HepG2 (cell line): Measurements from ENCODE around the gene ELP4. TPM values are rescaled to one million over a fixed set of nuclear protein-coding genes. Genes with fewer than 3 reads are reported as not detected.

ENCODE experiments used
- BCL6 ChIP-seq: IDR thresholded peaks from 2 replicates; pipeline ENCODE4 v1.6.1; 2016; ENCODE audit warnings: missing genetic modification reagents, missing compliant biosample characterization
- DMAP1 ChIP-seq: IDR thresholded peaks from 2 replicates; pipeline ENCODE4 v1.6.1; 2016
- GATA4 ChIP-seq: sonication (generic); IDR thresholded peaks from 2 replicates; pipeline ENCODE4 v1.6.1; 2016; ENCODE audit warnings: antibody characterized with exemption, low read depth, borderline replicate concordance
- HNRNPL ChIP-seq: fragments of 200-400 bp; formaldehyde crosslinking; IDR thresholded peaks from 2 replicates; pipeline ENCODE4 v1.6.1; 2017; ENCODE audit warnings: mild to moderate bottlenecking, low read depth, low read length
- KMT2A ChIP-seq: sonication (generic); formaldehyde crosslinking; IDR thresholded peaks from 2 replicates; pipeline ENCODE4 v1.4.0; 2020; ENCODE audit warnings: missing genetic modification reagents
- MEIS1 ChIP-seq: sonication (generic); formaldehyde crosslinking; IDR thresholded peaks from 2 replicates; pipeline ENCODE4 v1.9.0; 2021; ENCODE audit warnings: mild to moderate bottlenecking, missing genetic modification reagents, moderate library complexity, borderline replicate concordance
- MTF2 ChIP-seq: sonication (generic); formaldehyde crosslinking; IDR thresholded peaks from 2 replicates; pipeline ENCODE4 v1.5.0; 2020; ENCODE audit warnings: missing genetic modification reagents, borderline replicate concordance
- POLR2AphosphoS5 ChIP-seq: IDR thresholded peaks from 2 replicates; pipeline ENCODE4 v1.6.1; 2012; ENCODE audit warnings: low read depth, low read length
- RFX5 ChIP-seq: IDR thresholded peaks from 2 replicates; pipeline ENCODE4 v1.6.1; 2011; ENCODE audit warnings: low read depth, low read length, improper control_type of control experiment
- RNF2 ChIP-seq: fragments of 450-650 bp; conservative IDR thresholded peaks from 2 replicates; pipeline ENCODE4 v1.6.1; 2016; ENCODE audit warnings: low read depth
- TCF7L2 ChIP-seq: IDR thresholded peaks from 2 replicates; pipeline ENCODE4 v1.6.1; 2011; ENCODE audit warnings: mild to moderate bottlenecking, low read depth, low read length, moderate library complexity
- ZEB1 ChIP-seq: IDR thresholded peaks from 2 replicates; pipeline ENCODE4 v1.6.1; 2012; ENCODE audit warnings: mild to moderate bottlenecking, low read depth, inconsistent platforms; ENCODE audit not compliant: insufficient replicate concordance
- ZMYM3 ChIP-seq: sonication (generic); formaldehyde crosslinking; IDR thresholded peaks from 2 replicates; pipeline ENCODE4 v1.5.1; 2020; ENCODE audit warnings: mild to moderate bottlenecking, missing genetic modification reagents
- ZNF260 ChIP-seq: sonication (generic); formaldehyde crosslinking; IDR thresholded peaks from 2 replicates; pipeline ENCODE4 v1.4.0; 2020; ENCODE audit warnings: missing genetic modification reagents, low read depth, mild to moderate bottlenecking, borderline replicate concordance
- ZNF441 ChIP-seq: sonication (generic); formaldehyde crosslinking; IDR thresholded peaks from 2 replicates; pipeline ENCODE4 v1.7.0; 2021; ENCODE audit warnings: missing genetic modification reagents, borderline replicate concordance
- ZNF510 ChIP-seq: sonication (generic); formaldehyde crosslinking; IDR thresholded peaks from 2 replicates; pipeline ENCODE4 v1.4.0; 2020; ENCODE audit warnings: low read depth, mild to moderate bottlenecking, missing genetic modification reagents
- polyA plus RNA-seq, 8 experiments: library from polyadenylated mRNA; depleted of rRNA in 3 of 8; stranded (reverse) in 7 of 8; unstranded in 1 of 8; fragments of >200 nt; fragmentation: Illumina TruSeq in 4 of 8; extraction: Trizol in 4 of 8; gene quantifications; 2 replicates each; pipeline versions ENCODE4 v1.2.1 to v1.2.3, GENCODE V29; 2011 to 2016; ENCODE audit warnings: low read depth in 4 of 8, missing spikeins in 1 of 8, mixed read lengths in 1 of 8; ENCODE audit not compliant: insufficient read depth in 1 of 8
- total RNA-seq, 5 experiments: library from RNA; depleted of rRNA; stranded (reverse); fragments of >200 nt; fragmentation: Illumina TruSeq; extraction: Trizol; gene quantifications; 2 replicates each; pipeline ENCODE4 v1.2.3, GENCODE V29; 2016; ENCODE audit warnings: low read depth in 1 of 5
- TF ChIP-seq, protein P1 (sequence below): sonication (generic); formaldehyde crosslinking; IDR thresholded peaks from 2 replicates; pipeline ENCODE4 v1.4.0; 2020; ENCODE audit warnings: missing genetic modification reagents, borderline replicate concordance
- TF ChIP-seq, protein P2 (sequence below), 2 experiments: sonication (generic) in 1 of 2; formaldehyde crosslinking in 1 of 2; IDR thresholded peaks; 2 replicates each; pipeline versions ENCODE4 v1.5.1 to v1.6.1; 2011 to 2020; ENCODE audit warnings: borderline replicate concordance in 1 of 2, low read depth in 1 of 2, low read length in 1 of 2, mild to moderate bottlenecking in 1 of 2, missing genetic modification reagents in 1 of 2, moderate library complexity in 1 of 2
- TF ChIP-seq, protein P3 (sequence below): sonication (generic); formaldehyde crosslinking; IDR thresholded peaks from 2 replicates; pipeline ENCODE4 v1.5.1; 2020; ENCODE audit warnings: missing genetic modification reagents, mild to moderate bottlenecking, borderline replicate concordance
- TF ChIP-seq, protein P4 (sequence below): IDR thresholded peaks from 2 replicates; pipeline ENCODE4 v1.6.1; 2016; ENCODE audit warnings: mild to moderate bottlenecking

ELP4 gene
- total and polyA plus RNA-seq, 2 of the 13 experiments (the other 11 are each of a cell fraction or from before 2014, with no cell fraction given), result 12.8 to 19.1 TPM

DNA sequence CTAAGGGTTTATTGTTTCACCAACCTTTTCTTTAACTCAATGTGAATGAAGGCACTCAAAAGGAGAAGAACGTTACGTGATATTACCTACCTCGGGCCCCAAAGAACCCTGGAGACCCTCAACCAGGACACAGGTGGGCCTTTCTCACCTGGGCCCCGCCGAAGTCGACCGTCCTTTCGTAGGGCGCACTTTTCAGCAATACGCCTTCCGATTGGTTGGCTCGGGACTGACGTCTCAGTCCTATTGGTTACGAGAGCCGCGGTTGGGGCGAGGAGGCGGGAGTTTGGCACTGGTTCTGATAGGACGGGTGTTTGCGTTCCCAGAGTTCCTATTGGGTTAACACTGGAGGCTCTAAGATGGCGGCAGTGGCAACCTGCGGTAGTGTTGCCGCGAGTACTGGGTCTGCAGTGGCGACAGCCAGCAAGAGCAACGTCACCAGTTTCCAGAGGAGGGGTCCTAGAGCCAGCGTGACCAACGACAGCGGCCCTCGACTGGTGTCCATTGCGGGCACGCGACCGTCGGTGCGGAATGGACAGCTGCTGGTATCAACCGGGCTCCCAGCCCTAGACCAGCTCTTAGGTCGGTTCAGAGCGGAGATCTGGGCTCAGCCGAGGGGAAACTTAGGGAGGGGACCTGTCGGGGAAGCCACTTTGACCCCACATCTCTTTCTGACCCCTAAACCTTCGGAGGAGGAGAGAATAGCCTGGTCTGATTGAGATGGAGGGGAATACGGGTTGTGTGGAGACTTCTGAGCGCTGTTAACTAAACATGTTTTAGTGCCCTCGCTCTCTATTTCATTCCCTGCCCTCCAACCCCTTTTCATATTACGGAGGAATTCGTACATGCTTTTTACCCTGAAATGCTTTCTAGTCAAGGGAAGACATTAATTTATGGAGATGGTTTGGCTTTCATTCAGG is at the start of gene ELP4, which contains the start of gene IMMP1L (continued):
- TF ChIP-seq ZMYM3 (CRISPR knock-in tag) (peak; percentile 38; the same call in 1 of the 2 replicates), POLR2AphosphoS5 (peak; percentile 82), RNF2 (peak; percentile 58), ZNF510 (CRISPR knock-in tag) (peak; percentile 69), KMT2A (CRISPR knock-in tag) (peak; percentile 97), GATA4 (peak; percentile 47; the same call in 1 of the 2 replicates), DMAP1 (CRISPR knock-in tag) (peak; percentile 69; the same call in 1 of the 2 replicates), ZEB1 (peak; percentile 91), BCL6 (CRISPR knock-in tag) (0 out of 2 replicates have a peak, but pooled peaks have one; percentile 7), ZNF441 (CRISPR knock-in tag) (0 out of 2 replicates have a peak, but pooled peaks have one; percentile 40), HNRNPL (0 out of 2 replicates have a peak, but pooled peaks have one; percentile 22), RFX5 (peak; percentile 91), TCF7L2 (no peak), MTF2 (CRISPR knock-in tag) (0 out of 2 replicates have a peak, but pooled peaks have one; percentile 66), ZNF260 (no peak), MEIS1 (CRISPR knock-in tag) (peak; percentile 66; the same call in 1 of the 2 replicates)
- TF ChIP-seq, protein P1, sequence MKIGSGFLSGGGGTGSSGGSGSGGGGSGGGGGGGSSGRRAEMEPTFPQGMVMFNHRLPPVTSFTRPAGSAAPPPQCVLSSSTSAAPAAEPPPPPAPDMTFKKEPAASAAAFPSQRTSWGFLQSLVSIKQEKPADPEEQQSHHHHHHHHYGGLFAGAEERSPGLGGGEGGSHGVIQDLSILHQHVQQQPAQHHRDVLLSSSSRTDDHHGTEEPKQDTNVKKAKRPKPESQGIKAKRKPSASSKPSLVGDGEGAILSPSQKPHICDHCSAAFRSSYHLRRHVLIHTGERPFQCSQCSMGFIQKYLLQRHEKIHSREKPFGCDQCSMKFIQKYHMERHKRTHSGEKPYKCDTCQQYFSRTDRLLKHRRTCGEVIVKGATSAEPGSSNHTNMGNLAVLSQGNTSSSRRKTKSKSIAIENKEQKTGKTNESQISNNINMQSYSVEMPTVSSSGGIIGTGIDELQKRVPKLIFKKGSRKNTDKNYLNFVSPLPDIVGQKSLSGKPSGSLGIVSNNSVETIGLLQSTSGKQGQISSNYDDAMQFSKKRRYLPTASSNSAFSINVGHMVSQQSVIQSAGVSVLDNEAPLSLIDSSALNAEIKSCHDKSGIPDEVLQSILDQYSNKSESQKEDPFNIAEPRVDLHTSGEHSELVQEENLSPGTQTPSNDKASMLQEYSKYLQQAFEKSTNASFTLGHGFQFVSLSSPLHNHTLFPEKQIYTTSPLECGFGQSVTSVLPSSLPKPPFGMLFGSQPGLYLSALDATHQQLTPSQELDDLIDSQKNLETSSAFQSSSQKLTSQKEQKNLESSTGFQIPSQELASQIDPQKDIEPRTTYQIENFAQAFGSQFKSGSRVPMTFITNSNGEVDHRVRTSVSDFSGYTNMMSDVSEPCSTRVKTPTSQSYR (CRISPR knock-in tag), result no peak
- TF ChIP-seq, protein P2, sequence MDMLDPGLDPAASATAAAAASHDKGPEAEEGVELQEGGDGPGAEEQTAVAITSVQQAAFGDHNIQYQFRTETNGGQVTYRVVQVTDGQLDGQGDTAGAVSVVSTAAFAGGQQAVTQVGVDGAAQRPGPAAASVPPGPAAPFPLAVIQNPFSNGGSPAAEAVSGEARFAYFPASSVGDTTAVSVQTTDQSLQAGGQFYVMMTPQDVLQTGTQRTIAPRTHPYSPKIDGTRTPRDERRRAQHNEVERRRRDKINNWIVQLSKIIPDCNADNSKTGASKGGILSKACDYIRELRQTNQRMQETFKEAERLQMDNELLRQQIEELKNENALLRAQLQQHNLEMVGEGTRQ (IDR thresholded peaks at IDR 0.05; ENCODE audit: low read depth, low read length), result 0 out of 2 replicates have a peak, but pooled peaks have one; percentile 14
- TF ChIP-seq, protein P2 (CRISPR knock-in tag; IDR thresholded peaks at IDR 0.05; ENCODE audit: borderline replicate concordance), result peak; percentile 55; the same call in 1 of the 2 replicates
- TF ChIP-seq, protein P3, sequence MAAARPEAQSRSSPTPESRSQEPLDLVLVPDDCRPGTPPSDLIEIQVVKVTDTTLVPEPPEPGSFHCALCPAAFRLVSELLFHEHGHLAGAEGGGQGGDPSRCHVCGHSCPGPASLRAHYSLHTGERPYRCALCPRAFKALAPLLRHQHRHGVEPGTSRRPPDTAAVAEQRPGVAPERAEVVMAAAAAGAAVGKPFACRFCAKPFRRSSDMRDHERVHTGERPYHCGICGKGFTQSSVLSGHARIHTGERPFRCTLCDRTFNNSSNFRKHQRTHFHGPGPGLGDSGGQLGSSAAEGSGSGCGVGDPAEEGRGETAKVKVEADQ (CRISPR knock-in tag), result peak; percentile 56; the same call in 1 of the 2 replicates
- TF ChIP-seq, protein P4, sequence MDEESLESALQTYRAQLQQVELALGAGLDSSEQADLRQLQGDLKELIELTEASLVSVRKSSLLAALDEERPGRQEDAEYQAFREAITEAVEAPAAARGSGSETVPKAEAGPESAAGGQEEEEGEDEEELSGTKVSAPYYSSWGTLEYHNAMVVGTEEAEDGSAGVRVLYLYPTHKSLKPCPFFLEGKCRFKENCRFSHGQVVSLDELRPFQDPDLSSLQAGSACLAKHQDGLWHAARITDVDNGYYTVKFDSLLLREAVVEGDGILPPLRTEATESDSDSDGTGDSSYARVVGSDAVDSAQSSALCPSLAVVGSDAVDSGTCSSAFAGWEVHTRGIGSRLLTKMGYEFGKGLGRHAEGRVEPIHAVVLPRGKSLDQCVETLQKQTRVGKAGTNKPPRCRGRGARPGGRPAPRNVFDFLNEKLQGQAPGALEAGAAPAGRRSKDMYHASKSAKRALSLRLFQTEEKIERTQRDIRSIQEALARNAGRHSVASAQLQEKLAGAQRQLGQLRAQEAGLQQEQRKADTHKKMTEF (CRISPR knock-in tag), result peak; percentile 47; the same call in 1 of the 2 replicates
